Smooth muscle cell (in vitro differentiated cells): ENCODE results near the gene MSANTD7. TPM values are rescaled to one million over a fixed set of nuclear protein-coding genes. Genes with fewer than 3 reads are reported as not detected.

Experiments
- DNase-seq: peaks from one replicate; lab custom pipeline; 2025; ENCODE audit not compliant: unreplicated experiment; lab: John Stamatoyannopoulos, UW
- H2AFZ ChIP-seq: fragments of 200-600 bp; sonication (generic); 2 replicates; pipeline ENCODE4 v1.6.0; 2016; ENCODE audit warnings: antibody characterized with exemption, low read depth, mild to moderate bottlenecking
- H3F3A ChIP-seq: fragments of 200-600 bp; sonication (generic); 2 replicates; pipeline ENCODE4 v1.6.0; 2017; ENCODE audit warnings: antibody characterized with exemption, low read depth
- H3K27ac ChIP-seq: fragments of 200-600 bp; sonication (generic); 2 replicates; pipeline ENCODE4 v1.5.1; 2016; ENCODE audit warnings: low read depth, mild to moderate bottlenecking
- H3K27me3 ChIP-seq: fragments of 200-600 bp; sonication (generic); 2 replicates; pipeline ENCODE4 v1.6.1; 2016; ENCODE audit warnings: low read depth, mild to moderate bottlenecking
- H3K36me3 ChIP-seq: fragments of 200-600 bp; sonication (generic); 2 replicates; pipeline ENCODE4 v1.5.1; 2016; ENCODE audit warnings: low read depth
- H3K4me1 ChIP-seq: fragments of 200-600 bp; sonication (generic); 2 replicates; pipeline ENCODE4 v1.5.1; 2016; ENCODE audit warnings: low read depth
- H3K4me2 ChIP-seq: fragments of 200-600 bp; sonication (generic); 2 replicates; pipeline ENCODE4 v1.6.0; 2016; ENCODE audit warnings: mild to moderate bottlenecking
- H3K4me3 ChIP-seq: fragments of 200-600 bp; sonication (generic); 2 replicates; pipeline ENCODE4 v1.5.1; 2016; ENCODE audit warnings: mild to moderate bottlenecking
- H3K79me2 ChIP-seq: fragments of 200-600 bp; sonication (generic); 2 replicates; pipeline ENCODE4 v1.6.0; 2016; ENCODE audit warnings: low read depth, mild to moderate bottlenecking
- H3K9ac ChIP-seq: fragments of 200-600 bp; sonication (generic); 2 replicates; pipeline ENCODE4 v1.6.0; 2016; ENCODE audit warnings: low read depth
- H3K9me3 ChIP-seq: fragments of 200-600 bp; sonication (generic); replicated peaks from 2 replicates; pipeline ENCODE4 v1.5.1; 2016; ENCODE audit warnings: low read depth
- H4K20me1 ChIP-seq: fragments of 200-600 bp; sonication (generic); 2 replicates; pipeline ENCODE4 v1.6.0; 2016; ENCODE audit warnings: low read depth
- CTCF ChIP-seq: fragments of 200-600 bp; sonication (generic); IDR thresholded peaks from 2 replicates; pipeline ENCODE4 v1.5.1; 2017; ENCODE audit warnings: borderline replicate concordance, mild to moderate bottlenecking, antibody characterized with exemption; ENCODE audit not compliant: insufficient read depth, poor library complexity, severe bottlenecking
- WGBS: methylation state at CpG from one replicate; pipeline ENCODE4 v1.1.7; 2016; ENCODE audit warnings: low lambda C conversion rate; 5-methylcytosine and 5-hydroxymethylcytosine counted together
- polyA plus RNA-seq: library from polyadenylated mRNA; unstranded; fragments of >200 nt; fragmentation: Nextera tagmentation; extraction: Ambion mirVana; gene quantifications from 2 replicates; pipeline ENCODE4 v1.2.1, GENCODE V29; 2016
- total RNA-seq: library from RNA; depleted of rRNA; stranded (reverse); fragments of >200 nt; gene quantifications from 2 replicates; pipeline ENCODE4 v1.2.3, GENCODE V29; 2014

The MSANTD7 gene, protein sequence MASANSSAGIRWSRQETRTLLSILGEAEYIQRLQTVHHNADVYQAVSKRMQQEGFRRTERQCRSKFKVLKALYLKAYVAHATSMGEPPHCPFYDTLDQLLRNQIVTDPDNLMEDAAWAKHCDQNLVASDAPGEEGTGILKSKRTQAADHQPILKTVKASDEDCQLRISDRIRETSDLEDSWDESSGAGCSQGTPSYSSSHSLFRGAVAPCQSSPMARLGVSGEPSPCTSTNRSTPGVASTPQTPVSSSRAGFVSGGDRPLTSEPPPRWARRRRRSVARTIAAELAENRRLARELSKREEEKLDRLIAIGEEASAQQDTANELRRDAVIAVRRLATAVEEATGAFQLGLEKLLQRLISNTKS
- 14.0 and 14.9 TPM in 2 replicates for total RNA-seq
- polyA plus RNA-seq, result 6.2 and 6.4 TPM in 2 replicates

GRCh38 chr10:14837757-14838581 lies at the start of gene MSANTD7, which contains the start of the genes CDNF and HSPA14:
Gene MSANTD7, plus strand, starts transcription at chr10:14838306. Its CDS starts 3,979 bp downstream, at chr10:14842285.
Gene CDNF, minus strand, starts transcription at chr10:14838037. Its CDS starts 91 bp downstream, at chr10:14837946.
Gene HSPA14, plus strand, starts transcription at chr10:14838306. Its CDS starts 97 bp downstream, at chr10:14838403.
- H3K27me3 ChIP-seq, result no peaks in the 10 kb centered on the region
- peaks cover 13% of the 10 kb centered on the region for H3K4me1 ChIP-seq
- peak within 1 kb of the TSS; percentile 90 for H3K9ac ChIP-seq
- H3K27ac ChIP-seq, result peak within 1 kb of the TSS; percentile 89
- no peaks in the 10 kb centered on the region for H4K20me1 ChIP-seq
- WGBS, result under 1% methylated on average over 72 of the region's 72 CpGs
- H3F3A ChIP-seq, result peaks cover 8% of the 10 kb centered on the region
- peak within 1 kb of the TSS; percentile 98 for H3K4me2 ChIP-seq
- no peaks in the 10 kb centered on the region for H3K9me3 ChIP-seq
- H2AFZ ChIP-seq, result peak within 1 kb of the TSS; percentile 94
- peaks cover 5% of the 10 kb centered on the region for H3K36me3 ChIP-seq
- peak within 1 kb of the TSS; percentile 92 for H3K4me3 ChIP-seq
- no peak for TF ChIP-seq CTCF
- peak; percentile 95 for DNase-seq
- peaks cover 32% of the 10 kb centered on the region for H3K79me2 ChIP-seq

GRCh38 chr10:14798636-14799035 lies 39.5 kb upstream of the MSANTD7 start:
- H3K27me3 ChIP-seq, result peaks cover 25% of the 10 kb centered on the region
- H3K9me3 ChIP-seq, result no peaks in the 10 kb centered on the region
- no peaks in the 10 kb centered on the region for H3F3A ChIP-seq
- no peaks in the 10 kb centered on the region for H3K36me3 ChIP-seq
- H3K9ac ChIP-seq, result no peak overlapping the region
- H3K27ac ChIP-seq, result no peak overlapping the region
- 85% methylated on average over 5 of the region's 5 CpGs for WGBS
- H3K4me2 ChIP-seq, result no peak overlapping the region
- H3K4me1 ChIP-seq, result no peaks in the 10 kb centered on the region
- no peak for DNase-seq
- no peak overlapping the region for H3K4me3 ChIP-seq
- no peaks in the 10 kb centered on the region for H4K20me1 ChIP-seq
- TF ChIP-seq CTCF, result no peak
- no peaks in the 10 kb centered on the region for H3K79me2 ChIP-seq
- H2AFZ ChIP-seq, result no peak overlapping the region

GRCh38 chr10:14800397-14800796 lies 37.7 kb upstream of the MSANTD7 start:
- Histone ChIP-seq H2AFZ (no peak overlapping the region), H3K9ac (no peak overlapping the region), H4K20me1 (no peaks in the 10 kb centered on the region), H3K27me3 (peaks cover 25% of the 10 kb centered on the region), H3K36me3 (no peaks in the 10 kb centered on the region), H3K79me2 (no peaks in the 10 kb centered on the region), H3K4me2 (no peak overlapping the region), H3K9me3 (no peaks in the 10 kb centered on the region), H3K27ac (no peak overlapping the region), H3K4me3 (no peak overlapping the region), H3K4me1 (no peaks in the 10 kb centered on the region), H3F3A (no peaks in the 10 kb centered on the region)
- WGBS, result 65% methylated on average over 1 of the region's 1 CpG
- TF ChIP-seq CTCF, result no peak
- DNase-seq, result no peak
